GM18505 (cell line): ENCODE results near the gene ANKRD42.
A peak's percentile ranks its signal among the peaks of the same experiment; 100 is the strongest.

Source experiments
- ATAC-seq: cut with Tn5 transposase; IDR thresholded peaks from one replicate; pipeline ENCODE4 v1.9.1; 2021; ENCODE audit not compliant: unreplicated experiment
- POLR2A ChIP-seq: IDR thresholded peaks from 4 replicates; pipeline ENCODE4 v1.6.1; 2011; ENCODE audit warnings: borderline replicate concordance; ENCODE audit not compliant: insufficient read depth, insufficient read length; ENCODE audit errors: extremely low read depth

The ANKRD42 gene

DNA sequence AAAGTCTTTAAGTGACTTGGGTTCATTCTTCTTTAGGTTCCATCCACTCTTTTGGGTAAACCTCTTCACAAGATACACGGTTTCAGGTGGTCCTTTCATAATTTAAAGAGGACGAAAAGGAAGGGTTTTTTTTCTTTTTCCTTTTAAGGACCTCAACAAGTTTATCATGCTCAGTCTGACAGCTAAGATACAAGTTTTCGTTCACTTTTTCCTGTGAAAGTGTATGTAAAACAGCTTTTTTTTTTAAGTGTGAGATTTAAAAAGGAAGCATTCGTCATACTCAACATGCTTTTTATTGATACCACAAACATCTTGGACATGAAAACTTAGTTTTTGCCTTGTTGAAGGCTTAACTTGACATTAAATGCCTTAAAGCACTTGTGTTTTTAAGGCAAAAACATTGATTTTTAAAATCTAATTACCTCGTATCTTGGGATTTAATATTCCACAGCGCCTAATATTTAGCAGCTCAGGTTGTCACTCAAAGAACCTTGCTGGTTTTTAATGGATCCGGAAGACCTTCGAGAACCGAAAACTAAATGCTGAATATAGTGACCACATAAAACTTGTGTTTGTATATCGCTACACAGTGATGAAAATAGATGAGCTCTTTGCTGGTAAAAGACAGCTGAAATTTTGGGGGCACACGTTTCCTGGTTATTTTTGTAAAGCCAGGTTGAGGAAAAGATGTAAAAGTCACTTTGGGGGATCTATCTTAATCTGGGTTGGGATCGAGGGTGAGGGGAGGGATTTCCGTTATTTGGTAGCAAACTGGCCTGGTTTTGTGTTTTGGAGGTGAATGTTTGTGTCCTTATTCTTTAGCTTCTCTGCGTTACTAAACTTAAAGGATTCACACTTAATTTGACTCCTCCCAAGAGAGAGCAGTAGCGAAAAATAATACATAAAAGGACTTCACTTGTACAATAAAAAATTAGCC lies 34.3 kb upstream of the ANKRD42 start:
- no peak for TF ChIP-seq POLR2A
- no peak for ATAC-seq

DNA sequence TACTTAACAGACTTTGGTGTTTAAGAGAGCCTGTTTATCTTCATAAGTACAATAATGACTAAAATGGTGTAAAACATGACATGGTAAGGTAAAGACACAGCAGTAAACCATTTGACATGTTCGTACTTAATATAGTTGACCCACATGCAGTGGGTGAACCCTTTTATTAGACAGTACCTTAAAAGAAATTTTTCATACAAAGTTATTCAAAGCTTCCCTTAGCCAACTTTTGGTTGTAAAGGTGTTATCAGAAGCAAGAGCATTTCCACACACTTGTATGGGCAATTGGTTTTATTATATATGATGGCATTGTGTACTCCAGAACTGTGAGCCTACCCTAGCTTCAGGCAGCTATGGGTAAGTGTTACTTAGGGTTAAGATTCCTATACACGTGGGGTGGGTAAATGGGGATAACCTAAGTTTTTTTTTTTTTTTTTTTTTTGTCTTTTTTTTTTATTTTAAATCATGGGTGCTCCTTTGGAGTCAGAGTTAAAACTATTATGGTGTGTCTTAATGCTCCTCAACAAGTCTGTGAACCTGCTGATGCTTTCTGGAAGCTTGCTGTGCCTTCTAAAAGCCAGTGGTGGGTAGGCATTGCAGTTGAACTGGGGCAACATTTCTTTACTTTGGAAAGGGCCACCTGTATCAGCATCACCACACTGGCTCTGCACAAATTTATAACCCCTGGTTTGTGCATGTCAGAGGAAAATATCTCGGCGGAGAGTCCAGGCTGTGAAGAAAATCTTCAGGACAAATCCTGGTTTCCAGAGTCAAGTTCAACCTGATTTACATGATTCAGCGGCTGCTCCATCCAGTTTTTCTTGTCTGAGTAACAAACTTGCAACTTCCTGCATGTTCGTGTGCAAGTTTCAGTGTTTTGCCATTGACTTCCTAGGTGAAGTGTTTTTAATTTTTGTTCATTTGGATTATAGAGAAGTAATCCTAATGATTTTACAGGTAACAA lies 33.3 kb upstream of the ANKRD42 start:
- no peak for ATAC-seq
- peak; percentile 29 for TF ChIP-seq POLR2A

DNA sequence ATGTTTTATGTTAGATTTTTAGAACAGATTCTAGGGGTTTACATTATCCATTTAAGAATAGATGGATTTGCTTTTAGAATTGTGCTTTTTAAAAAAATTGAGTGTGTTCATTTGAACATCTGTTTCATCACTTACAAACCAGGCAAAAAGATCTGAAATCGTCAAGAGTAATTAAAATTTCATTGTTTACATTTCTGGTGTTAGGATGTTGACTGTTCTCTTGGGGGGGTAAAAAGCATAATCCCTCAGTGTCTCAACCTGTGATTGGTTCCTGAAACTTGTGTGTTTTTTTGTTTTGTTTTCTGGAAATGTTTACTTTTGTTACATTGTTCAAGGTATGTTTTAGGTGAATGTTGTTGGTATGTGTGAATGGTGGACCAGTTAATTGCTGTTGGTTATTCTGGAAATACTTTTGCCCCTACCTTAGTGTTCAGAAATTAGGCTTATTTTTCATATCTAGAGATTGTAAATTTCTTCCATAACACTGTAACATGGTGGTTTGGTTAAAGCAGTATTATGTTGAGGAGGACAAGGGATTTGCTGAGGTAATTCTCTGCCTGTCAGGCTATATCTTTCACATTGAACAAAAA lies 31.8 kb upstream of the ANKRD42 start:
- no peak for ATAC-seq
- no peak for TF ChIP-seq POLR2A

DNA sequence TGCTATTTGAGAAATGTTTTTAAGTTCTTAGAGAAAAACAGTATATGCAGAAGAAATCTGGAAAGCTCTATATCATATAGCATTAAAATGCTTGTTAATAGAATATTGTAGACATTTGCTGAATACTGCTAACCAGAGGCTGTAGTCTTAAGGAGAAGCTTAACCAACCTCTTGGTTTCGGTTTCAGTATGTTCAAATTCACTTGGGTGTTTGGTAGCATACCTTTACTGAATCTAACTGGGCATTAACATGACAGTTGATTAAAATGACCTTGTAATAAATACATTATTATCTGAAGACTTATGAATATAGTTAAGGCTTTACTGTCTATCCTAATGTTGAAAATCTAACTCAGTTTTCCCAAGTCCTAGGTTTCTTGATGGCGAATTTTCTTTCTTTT lies 31.1 kb upstream of the ANKRD42 start:
- ATAC-seq, result peak; percentile 58
- no peak for TF ChIP-seq POLR2A

DNA sequence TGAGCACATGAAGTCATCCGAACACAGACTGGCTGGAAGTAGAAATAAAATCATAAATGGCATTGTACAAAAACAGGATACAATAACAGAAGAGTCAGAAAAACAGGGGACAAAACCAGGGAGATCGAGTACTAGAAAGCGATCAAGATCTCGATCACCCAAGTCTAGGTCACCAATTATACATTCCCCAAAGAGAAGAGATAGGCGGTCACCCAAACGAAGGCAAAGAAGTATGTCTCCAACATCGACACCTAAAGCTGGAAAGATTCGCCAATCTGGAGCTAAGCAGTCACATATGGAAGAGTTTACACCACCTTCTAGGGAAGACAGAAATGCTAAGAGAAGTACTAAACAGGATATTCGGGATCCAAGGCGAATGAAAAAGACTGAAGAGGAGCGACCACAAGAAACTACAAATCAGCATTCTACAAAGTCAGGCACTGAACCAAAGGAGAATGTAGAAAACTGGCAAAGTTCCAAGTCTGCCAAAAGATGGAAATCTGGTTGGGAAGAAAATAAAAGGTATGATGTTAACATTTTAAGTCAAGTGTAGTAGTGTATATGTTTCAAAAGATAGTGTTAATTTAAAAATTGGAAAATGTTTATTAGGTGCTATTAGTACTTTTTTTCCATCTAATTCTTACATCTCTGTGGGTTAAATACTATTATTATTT lies 27.2 kb upstream of the ANKRD42 start:
- no peak for TF ChIP-seq POLR2A
- no peak for ATAC-seq

DNA sequence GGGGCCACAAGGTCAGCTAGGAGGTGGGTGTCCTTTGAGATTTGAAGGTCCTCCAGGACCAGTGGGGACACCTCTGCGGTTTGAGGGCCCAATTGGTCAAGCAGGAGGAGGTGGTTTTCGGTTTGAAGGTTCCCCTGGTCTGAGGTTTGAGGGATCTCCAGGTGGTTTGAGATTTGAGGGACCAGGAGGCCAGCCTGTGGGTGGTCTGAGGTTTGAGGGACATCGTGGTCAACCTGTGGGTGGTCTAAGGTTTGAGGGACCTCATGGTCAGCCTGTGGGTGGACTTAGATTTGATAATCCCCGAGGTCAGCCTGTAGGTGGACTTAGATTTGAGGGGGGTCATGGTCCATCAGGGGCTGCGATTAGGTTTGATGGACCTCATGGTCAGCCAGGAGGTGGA lies 24.8 kb upstream of the ANKRD42 start:
- ATAC-seq, result no peak
- TF ChIP-seq POLR2A, result no peak

DNA sequence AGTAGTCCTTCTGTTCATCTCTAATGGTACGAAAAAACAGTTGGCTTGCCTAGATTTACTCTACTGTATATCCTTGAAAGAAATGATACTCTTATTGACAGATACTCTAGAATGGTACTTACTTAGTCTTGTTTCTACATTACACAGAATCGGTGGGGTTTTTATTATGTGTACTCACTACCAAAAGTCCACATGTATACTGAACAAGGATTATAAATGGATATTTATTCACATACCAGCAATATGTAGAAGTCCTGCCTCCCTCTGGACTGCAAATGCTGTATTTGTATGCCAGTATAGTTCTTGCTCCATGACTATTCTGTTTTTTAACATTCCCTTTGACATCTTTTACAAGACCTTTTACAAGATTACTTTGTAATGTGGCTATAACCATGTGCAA lies 22.6 kb upstream of the ANKRD42 start:
- ATAC-seq, result no peak
- TF ChIP-seq POLR2A, result no peak

DNA sequence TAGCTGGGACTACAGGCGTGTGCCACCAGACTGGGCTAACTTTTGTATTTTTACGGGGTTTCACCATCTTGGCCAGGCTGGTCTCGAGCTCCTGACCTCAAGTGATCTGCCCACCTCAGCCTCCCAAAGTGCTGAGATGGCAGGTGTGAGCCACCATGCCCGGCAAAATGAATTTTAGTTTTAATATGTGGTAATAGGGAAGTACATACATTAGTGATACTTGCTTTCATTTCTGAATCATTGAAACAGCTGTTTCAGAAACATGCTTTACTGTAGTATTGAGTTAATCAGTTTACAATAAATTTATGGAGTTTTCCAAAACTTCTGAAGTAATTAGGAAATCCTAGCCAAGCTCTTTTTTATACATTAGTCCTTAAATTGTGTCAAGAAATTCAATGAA lies 21.0 kb upstream of the ANKRD42 start:
- no peak for ATAC-seq

DNA sequence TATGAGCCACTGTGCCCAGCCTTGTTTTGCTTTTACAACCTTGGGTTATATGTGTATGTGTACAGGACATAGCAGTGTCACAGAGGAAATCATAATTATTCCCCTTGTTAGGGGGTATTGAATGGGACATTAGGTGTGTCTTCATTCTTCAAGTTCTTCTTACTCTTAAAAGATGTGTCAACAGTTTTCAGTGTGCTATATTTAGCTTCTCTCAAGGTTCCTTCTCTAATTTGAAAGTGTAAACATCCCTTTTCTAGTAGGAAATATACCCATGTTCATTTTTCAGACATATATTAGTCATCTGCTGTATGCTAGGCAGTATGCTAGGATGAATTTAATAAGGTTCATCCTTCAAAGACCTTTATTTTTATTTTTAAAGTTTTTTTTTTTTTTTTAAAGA lies 19.5 kb upstream of the ANKRD42 start:
- no peak for TF ChIP-seq POLR2A
- no peak for ATAC-seq

More for the DNA sequence above, 21.0 kb upstream of the ANKRD42 start:
- no peak for TF ChIP-seq POLR2A

DNA sequence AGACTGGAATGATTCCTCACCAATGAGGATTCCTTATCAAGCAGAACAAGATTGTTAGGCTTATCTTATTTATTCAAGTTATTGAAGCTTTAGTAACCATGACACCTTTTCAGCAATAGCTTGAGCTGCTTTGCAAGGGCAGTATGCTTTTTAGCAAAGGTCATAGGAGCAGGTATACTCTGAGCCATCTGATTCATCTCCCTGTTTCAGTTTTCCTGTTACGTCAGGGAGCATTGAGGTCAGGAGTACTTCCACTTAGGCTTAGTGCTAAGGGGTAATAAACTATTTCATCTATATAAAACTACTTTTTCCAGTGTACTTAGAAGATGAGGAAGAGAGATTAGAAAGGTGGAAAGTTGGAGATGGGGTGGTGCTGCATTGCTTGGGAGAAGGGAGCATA lies 17.7 kb upstream of the ANKRD42 start:
- ATAC-seq, result no peak
- TF ChIP-seq POLR2A, result no peak

DNA sequence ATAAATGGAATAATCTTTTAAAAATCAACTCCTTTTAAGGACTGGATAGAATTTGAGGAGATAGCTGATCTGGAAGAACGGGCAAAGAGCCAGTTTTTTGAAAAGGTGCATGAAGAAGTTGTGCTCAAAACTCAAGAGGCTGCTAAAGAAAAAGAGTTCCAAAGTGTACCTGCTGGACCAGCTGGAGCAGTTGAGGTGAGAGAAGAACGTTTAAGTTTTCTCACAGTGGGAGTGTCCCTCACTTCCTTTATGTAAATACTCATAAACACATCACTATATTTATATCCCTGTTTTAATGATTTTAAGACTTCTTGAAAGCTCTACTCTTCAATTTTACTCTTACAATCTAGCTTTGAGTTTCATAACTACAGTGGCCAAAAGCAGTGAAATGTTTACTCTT lies 11.7 kb upstream of the ANKRD42 start:
- no peak for ATAC-seq

DNA sequence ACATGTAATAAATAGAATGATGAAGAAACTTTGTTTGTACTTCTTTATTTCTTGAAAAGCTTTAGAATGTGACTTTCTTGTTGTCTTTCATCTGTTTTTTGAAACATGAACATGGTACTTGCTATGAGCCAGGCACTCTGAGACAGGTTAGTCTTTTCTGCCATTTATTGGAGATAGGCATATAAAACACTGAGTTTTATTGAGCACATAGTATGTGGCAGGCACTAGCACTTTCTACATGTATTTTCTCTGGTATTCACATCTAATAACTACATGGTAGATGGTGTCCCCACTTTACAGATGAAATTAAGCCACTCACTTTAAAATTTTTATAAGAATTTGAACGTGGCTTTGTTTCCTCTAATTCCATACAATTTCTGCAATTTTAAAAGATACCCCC lies 7.7 kb upstream of the ANKRD42 start:
- TF ChIP-seq POLR2A, result no peak
- ATAC-seq, result no peak

More for the DNA sequence above, 11.7 kb upstream of the ANKRD42 start:
- no peak for TF ChIP-seq POLR2A

DNA sequence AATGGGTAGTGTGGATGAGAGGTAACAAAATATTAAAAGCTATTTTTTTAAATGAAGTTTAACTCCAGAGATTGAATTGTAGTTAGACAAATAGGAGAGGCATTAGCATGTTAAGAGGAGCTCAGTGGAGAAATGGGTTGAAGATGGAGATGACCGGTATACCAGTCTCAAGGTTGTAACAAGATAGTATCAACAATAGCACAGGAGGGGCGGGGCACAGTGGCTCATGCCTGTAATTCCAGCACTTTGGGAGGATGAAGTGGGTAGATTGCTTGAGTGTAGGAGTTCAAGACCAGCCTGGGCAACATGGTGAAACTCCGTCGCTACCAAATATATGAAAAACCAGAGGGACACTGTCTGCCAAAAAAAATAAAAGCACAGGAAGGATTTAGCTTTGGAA lies 6.0 kb upstream of the ANKRD42 start:
- ATAC-seq, result no peak
- no peak for TF ChIP-seq POLR2A
